K562 (cell line): ENCODE measurements around the gene CAPN8.

Experiments used
- MEF2D ChIP-seq: conservative IDR thresholded peaks from 2 replicates; pipeline ENCODE4 v1.6.1; 2016; ENCODE audit warnings: low read depth, missing genetic modification characterization, missing compliant biosample characterization
- MXI1 ChIP-seq: IDR thresholded peaks from 2 replicates; pipeline ENCODE4 v1.6.1; 2011; ENCODE audit warnings: low read depth, mild to moderate bottlenecking, improper control_type of control experiment, low read length
- SP1 ChIP-seq: sonication (generic); formaldehyde crosslinking; IDR thresholded peaks from 2 replicates; pipeline ENCODE4 v1.8.1; 2022; ENCODE audit warnings: mild to moderate bottlenecking, missing genetic modification reagents

DNA sequence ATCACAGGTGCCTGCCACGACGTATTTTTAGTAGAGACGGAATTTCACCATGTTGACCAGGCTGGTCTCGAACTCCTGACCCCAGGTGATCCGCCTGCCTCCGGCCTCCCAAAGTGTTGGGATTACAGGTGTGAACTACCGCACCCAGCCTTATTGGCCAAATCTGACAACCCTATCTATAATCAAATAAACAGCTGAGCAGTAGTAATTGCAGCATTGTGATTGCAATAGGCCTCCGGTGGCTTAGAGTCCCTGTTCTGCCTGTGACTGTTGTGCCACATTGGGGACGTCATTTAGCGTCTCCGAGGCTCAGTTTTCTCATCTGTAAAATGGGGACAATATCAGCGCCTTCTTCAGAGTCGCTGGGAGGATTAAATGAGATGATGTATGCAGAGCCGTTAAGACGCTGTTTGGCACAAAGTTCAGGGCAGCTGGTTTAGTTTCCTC, 46.3 kb upstream of the CAPN8 start:
- TF ChIP-seq SP1 (CRISPR knock-in tag), result peak; percentile 59; the same call in 1 of the 2 replicates
- TF ChIP-seq MXI1, result no peak
- no peak for TF ChIP-seq MEF2D (tag)
